Body of pancreas (tissue), 4 donors: ENCODE data around the gene PDE6H.

ENCODE experiments used
- CTCF ChIP-seq, 7 experiments: fragments of 450-650 bp in 4 of 7; fragments of 200-600 bp in 3 of 7; sonication (generic) in 3 of 7; IDR thresholded peaks; one replicate each; pipeline ENCODE4 v1.5.1; 2016 to 2019; ENCODE audit warnings: antibody characterized with exemption in 7 of 7
- POLR2A ChIP-seq, 3 donors: fragments of 450-650 bp; IDR thresholded peaks; one replicate each; pipeline ENCODE4 v1.6.1; 2016; ENCODE audit warnings: antibody characterized with exemption in 3 of 3, mild to moderate bottlenecking in 2 of 3

- no peak for TF ChIP-seq POLR2A (IDR thresholded peaks at IDR 0.05)
- TF ChIP-seq CTCF (IDR thresholded peaks at IDR 0.05): peak in 2 of 7 experiments; percentile 10 to 31
Measured at GRCh38 chr12:15014708-15015107, 41.9 kb downstream of the PDE6H start.
